Inflammatory macrophage treated with lipopolysaccharide for 1 hour (primary cell): ENCODE results near the gene TOR2A.

Source experiments
- DNase-seq, 2 donors: peaks; one replicate each; pipeline ENCODE4 v3.0.0-alpha.2; 2020 to 2022

TOR2A gene

DNA sequence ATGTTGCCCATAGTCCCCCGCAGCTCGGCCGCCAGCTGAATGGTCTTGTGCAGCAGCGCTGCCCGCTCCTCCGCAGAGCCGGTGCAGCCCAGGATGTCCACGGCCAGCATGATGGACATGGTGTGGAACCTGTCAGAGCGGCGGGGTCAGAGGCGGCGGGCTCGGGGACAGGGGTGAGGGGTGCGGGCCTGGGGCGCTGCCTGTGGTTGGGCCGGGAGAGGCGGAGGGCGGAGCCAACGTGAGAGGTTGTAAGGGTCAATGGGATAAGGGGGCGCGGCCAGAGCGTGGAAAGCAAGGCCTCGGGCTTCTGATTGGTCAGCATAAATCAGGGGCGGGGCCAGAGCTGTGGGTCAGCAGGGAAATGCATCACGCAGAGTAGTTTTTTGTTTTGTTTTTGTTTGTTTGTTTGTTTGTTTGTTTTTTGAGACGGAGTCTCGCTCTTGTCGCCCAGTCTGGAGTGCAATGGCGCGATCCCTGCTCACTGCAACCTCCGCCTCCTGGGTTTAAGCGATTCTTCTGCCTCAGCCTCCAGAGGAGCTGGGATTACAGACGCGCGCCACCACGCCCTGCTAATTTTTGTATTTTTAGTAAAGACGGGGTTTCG is 6.8 kb upstream of the TOR2A start:
- DNase-seq: no peak

DNA sequence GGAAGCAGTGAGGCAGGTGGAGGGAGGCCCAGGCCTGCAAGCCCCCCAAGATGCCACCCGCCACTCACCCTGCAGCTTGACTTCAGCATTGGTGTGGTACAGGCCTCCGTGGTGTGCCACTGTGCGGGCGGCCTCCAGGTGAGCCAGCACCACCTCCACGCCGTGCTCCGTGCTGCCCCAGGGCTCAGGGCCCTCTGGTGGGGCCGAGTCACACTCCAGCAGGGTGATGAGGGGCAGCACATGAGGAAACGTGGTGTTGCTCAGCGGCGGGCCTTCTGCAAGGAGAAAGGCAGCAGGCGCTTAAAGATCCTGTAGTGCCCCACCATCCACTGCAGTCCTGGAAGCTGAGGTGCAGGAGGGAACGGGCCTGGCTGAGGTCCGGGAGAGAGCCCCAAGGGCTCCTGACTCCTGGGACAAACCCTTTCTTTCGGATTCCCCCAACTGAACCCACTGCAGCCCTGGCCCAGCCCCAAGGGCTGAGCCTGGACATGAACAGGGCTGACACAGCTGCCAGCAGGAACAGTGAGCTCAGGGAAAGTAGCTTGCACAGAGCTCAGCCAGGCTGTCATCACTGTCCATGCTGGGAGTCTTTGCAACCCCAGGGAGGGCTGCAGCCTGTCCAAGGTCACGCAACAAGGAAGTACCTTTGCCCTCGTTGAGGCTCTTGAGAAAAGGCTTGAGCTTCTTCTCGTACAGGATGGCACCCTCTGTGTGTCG is 4.7 kb upstream of the TOR2A start:
- peak in 1 of 2 donors; percentile 33 for DNase-seq

DNA sequence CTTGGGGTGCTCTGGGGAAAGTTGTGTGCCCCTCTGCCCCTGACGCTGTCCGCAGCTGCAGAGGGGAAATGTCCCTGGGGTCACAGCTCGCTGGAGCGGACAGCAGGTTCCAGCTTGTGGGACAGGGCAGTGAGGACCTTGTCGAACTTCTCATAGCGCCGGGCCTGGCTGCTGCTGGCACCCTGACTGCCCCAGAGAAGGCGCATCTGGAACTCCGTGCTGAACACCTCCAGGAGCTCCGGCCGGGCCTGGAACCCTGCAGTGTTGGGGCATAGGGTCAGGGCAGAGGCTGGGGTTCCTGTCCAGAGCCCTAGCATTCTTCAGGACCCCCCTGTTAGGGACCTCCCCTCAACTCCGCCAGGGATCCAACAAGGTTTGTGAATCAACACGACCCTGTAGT is 3.6 kb upstream of the TOR2A start:
- no peak for DNase-seq

DNA sequence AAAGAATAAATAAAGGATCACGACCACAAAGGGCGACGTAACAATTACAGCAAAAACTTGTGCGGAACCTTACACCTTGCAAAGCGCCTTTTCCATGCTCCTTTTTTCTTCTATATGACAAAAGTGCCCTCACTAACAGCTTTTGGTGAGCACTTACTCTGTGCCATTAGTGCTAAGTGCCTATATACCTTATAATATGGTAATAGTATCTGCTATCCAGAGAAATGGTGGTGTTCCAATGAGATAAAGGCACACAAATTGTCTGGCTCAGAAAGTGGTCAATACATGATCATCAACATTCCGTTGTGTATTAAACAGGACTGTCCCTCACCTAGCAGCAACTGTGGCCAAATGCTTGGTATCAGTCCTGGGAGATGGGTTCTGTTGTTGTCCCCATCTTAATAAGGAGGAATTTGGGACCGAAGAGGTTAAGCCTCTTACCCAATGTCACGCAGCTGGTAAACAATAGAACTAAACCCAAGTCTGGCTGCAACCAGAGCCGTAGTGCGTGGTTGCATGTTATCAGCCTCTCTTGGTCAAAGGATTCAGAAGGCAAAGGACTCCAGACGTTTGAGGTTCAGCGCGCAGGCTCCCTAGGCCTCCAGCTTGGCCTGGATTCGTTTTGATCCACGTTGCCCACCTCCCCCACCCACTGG is 564 bp upstream of the TOR2A start:
- DNase-seq: no peak

DNA sequence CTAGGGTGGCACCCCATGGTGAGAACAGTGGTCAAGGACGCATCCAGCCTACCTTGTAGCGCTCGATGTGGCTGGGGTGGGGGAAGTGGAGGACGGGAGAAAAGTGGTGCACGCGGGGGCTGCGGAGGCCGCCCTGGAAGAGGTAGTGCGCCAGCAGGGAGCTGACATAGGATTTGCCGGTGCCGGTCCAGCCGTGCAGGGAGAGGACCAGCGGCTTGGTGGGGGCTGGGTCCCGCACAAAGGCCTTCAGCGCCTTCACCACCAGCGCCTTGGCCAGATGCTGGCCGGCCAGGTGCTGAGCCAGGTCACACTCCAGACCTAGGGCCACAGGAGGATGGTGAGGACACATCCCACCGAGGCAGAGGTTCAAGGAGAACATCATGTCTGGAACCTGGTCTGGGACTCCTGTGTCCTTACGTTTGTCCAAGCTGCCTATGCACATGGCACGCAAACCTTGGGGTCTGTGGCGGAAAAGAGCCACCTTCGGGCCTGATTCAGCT is 797 bp downstream of the TOR2A start:
- no peak for DNase-seq

DNA sequence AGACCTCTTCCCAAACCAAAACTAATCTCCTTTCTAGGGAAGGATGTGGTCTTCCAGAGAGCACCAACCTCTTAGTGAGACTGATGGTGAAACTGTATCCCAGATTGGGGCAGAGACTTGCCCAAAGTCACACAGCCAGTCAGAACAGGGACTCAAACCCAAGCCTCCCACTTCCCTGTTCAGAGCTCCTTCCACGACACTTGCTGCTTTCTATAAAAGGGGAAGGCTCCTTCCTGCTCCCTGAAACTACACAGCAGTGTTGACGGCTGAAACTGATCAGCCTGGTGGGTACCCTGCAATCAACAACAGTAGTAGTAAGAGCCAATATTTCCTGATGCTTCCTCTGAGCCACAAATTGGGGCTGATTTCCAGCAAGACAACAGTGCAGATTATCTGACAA is 1.5 kb downstream of the TOR2A start:
- DNase-seq: peak; percentile 16 to 38

DNA sequence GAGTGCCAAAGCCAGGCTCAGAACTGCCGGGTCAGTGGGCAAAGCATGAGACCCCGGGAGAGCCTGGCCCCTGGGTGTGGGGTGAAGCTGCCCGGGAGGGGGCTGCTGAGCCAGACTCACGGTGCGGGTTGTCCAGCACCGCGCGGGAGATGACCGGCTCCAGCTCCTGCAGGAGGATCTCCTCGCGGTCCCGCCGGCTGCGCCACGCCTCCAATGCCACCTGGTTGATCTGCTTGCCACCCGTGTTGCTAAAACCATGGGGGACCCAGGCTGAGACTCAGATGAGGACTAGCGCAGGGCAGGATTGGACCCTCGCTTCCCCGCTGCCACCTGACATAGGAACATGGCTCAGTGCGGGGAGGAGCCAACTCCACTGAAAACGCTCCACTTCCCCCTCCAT is 2.6 kb downstream of the TOR2A start:
- DNase-seq: no peak

DNA sequence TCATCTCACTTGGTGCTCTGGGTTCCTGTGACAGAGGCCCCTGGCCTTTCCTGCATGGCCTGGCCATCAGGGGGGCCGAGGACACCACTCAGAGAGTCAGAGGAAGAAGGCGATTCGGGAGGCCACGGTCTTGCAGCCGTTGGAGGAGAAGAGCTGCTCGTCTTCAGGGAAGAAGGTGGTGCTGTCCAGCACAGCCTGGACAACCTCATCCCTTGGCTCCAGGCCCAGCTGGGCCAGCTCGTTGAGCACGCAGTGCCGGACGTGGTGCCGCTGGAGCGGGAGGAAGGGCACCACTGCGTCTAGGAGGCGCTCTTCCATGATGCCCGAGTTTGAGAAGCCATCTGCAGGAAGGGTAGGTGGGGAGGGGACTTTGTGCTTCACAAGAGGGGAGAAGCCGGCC is 3.2 kb downstream of the TOR2A start:
- DNase-seq: no peak

DNA sequence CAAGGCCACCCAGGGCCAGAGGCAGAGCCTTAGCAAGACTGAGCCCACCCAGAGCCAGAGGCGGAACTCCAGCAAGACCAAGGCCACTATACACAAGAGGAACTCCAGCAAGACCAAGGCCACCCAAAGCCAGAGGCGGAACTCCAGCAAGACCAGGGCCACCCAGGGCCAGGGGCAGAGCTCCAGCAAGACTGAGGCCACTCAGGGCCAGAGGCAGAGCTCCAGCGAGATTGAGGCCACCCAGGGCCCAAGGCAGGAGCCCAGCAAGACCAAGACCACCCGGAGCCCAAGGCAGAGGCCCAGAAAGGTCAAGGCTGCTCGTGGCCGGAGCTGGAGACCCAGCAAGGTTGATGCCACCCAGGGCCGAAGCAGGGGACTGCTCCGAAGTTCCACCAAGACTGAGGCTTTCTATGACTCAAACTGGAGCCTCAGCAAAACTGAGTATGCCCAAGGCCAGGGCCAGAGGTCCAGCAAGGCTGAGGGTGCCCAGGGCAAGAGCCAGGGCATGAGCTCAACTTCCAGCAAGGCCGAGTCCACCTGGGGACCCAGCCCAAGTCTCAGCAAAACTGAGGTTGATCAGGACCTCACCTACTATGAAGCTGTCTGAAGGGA is 4.2 kb downstream of the TOR2A start:
- no peak for DNase-seq

DNA sequence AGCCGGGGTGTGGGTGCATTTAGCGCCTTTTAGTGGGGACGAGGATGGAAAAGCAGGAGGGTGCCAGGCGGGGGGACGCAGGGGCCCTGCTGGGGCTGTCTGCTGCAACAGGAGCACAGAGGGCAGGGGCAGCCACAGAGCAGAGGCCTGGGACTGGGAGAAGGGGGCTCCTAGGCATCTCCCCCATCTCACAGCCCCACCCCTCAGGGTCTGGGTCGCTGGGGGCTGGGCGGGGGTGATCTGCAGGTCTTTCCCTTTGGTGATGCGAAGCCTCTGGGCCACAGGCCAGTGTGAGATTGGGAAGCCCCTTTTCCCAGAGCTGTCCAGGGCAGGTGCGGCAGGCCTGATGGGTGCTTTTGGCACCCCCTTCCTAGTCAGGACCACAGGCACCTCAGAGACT is 4.8 kb downstream of the TOR2A start:
- no peak for DNase-seq

DNA sequence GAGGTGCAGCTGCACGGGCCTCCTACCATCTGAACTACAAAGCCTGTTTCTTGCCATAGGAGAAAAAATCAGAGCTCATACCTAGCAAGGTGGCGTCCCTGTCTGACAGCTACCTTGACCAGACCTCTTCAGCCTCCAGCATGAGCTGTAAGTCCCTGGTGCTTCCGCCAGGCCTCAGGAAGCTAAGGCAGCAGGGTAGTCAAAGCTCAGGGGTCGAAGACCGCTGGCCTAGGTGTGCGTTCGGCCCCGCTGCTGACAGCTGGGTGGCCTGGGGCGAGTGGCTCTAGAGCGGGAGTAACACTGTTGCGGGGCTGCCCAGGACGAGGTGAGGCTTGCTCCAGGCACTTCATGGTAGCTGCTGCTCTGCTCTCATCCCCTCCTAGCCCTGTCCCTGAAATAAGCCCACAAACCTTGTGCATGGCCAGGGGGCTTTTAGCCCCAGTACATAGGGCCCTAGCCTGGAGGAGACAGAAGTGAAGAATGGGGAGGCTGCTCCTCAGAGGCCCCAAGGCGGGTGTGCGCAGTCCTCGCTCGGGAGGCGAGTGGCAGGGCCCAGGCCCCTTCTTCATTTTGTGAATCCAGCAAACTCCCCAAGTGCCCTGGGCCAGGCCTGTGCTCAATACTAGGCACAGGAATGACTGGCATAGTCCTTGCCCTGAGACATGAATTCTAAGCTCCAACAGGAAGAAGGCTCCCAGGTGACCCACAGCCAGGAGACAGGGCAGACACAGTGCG is 5.4 kb downstream of the TOR2A start:
- no peak for DNase-seq

DNA sequence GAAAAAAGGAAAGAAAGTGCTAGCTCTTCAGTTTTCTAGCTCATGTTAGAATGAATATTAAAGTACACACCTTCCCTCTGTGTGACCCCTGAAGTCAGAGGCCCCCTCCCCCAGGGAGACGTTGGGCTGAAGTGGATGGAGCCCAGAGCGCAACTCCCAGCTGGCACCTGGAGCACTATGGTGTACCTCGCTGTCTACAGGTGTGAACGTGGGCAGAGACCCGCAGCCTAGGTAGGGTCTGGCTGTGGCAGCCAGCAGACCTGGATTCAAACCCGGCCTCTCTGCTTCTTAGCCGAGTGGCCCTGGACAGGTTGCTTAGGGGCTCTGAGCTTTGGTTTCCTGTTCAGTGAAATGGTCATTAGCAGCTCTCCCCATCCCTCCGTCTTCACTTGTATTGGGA is 6.3 kb downstream of the TOR2A start:
- no peak for DNase-seq

DNA sequence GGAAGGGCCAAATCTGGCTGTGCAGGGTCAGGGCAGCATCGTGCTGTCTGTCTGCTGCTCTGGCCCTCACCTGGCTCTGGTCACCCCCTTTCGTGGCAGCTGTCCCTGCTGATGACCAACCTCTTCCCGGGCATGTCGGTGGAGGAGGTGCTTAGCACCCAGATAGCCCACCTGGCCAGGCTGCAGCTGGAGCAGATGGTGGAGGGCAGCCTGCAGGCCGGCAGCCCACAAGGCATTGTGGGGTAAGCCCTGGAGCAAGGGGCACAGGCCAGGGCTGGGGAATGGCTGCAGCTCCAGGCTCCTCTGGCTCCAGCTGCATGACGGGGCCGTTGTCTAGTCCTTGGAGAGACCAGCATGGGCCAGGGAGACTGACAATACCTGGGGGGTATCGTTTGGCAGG is 8.2 kb downstream of the TOR2A start:
- DNase-seq: no peak

DNA sequence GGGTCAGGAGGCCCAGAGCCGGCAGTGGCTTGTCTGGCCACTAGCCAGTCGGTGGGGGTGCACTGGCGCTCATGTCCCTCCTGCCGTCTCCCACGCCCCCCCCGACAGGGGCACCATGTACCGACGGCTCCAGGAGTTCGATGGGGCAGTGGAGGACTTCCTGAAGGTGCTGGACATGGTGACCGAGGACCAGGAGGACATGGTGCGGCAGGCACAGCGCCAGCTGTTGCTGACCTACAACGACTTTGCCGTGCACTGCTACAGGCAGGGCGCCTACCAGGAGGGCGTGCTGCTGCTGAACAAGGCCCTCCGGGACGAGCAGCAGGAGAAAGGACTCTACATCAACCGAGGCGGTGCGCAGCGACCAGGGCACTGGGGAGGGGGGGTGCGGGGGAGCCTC is 11.1 kb downstream of the TOR2A start:
- no peak for DNase-seq

DNA sequence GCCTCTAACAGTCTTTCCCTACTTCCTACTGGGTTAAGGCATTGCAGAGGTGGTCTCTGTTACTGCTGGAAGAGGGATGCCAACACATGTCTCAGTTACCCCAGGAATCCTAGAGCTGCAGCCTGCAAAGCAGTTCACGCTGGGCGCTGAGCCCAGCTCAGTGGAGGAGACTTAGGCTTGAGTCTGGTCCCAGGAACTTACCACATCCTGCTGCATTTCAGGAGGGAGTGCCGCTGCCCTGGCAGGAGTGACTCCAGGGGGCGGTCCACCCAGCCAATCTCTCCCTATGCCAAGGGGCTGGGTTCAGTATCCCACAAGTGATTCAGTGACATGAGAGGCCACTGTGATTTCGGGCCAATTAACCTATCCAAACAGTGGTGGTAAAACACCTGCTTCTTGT is 11.7 kb downstream of the TOR2A start:
- no peak for DNase-seq

DNA sequence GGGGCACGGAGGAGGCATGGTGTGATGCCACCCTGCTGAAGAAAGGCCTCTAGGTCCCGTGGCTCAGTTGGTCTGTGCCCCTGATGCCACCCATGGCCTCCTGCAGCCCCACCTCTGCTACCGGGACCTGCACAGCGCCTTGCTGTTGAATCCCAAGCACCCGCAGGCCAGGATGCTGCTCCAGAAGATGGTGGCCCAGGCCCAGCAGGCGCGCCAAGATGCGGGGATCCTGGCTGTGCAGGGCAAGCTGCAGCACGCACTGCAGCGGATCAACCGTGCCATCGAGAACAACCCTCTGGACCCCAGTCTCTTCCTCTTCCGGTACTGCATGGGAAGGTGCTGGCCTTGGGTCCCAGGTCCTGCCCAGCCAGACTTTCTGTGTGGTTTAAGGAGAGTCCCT is 12.1 kb downstream of the TOR2A start:
- DNase-seq: no peak

DNA sequence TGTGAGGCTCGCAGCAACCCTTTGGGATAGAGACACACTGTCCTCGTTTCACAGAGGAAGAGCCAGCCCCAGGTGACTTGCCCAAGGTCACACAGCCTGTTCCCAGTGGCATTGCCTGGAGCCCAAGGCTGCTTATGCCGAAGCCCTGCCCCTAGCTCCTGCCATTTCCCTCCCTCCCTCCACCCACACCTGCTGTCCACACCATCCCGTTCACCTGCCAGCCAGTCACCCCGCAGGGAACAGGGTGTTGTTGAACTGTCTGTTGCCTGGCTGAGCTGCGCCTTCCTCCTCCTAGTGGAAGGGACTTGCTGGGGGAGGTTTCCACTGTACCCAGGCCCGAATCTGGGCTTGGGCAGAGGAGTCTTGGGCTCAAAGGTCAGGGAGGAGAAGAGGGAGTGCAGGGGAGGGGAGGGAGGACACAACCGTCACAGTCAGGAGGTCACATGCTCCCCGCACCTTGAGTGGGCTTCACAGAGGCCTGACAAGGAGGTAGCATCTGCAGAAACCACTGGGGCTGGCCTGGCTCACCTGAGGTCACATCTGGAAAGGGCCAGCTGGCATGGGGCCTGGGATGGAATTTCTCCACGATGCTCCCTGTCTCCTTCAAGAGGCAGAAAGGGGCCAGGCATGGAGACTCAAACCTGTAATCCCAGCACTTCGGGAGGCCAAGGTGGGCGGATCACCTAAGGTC is 12.9 kb downstream of the TOR2A start:
- DNase-seq: no peak

DNA sequence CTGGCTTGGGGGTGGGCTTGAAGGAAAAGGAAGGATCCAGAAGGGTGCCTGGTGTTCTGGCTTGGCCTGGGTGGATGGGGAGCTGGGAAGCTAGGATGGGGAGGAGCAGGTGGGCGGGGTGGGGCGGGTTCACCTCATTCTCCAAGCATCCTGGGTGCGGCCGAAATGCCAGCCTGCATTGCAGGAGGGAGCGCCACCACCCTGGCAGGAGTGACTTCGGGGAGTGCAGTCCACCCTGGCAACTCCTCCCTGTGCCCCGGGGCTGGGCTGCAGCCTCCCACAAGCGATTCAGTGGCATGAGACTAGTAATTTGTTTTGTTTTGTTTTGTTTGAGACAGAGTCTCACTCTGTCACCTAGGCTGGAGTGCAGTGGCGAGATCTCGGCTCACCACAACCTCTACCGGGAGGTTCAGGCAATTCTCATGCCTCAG is 13.7 kb downstream of the TOR2A start:
- no peak for DNase-seq

DNA sequence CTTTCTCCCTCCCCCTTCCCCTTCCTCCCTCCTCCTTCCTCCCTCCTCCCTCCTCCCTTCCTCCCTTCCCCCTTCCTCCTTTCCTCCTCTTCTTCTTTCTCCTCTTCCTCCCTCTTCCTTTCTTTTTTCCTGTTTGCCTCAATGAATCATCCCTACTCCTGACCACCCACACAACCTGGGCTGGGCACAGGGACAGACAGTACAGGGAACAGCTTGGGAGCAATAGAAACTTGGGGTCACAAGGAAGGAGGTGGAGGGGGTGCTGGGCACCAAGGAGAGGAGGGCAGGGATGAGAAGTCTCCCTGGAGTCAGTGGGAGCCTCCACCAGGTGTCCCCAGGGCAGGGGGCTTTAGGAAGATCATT is 14.2 kb downstream of the TOR2A start:
- DNase-seq: no peak

DNA sequence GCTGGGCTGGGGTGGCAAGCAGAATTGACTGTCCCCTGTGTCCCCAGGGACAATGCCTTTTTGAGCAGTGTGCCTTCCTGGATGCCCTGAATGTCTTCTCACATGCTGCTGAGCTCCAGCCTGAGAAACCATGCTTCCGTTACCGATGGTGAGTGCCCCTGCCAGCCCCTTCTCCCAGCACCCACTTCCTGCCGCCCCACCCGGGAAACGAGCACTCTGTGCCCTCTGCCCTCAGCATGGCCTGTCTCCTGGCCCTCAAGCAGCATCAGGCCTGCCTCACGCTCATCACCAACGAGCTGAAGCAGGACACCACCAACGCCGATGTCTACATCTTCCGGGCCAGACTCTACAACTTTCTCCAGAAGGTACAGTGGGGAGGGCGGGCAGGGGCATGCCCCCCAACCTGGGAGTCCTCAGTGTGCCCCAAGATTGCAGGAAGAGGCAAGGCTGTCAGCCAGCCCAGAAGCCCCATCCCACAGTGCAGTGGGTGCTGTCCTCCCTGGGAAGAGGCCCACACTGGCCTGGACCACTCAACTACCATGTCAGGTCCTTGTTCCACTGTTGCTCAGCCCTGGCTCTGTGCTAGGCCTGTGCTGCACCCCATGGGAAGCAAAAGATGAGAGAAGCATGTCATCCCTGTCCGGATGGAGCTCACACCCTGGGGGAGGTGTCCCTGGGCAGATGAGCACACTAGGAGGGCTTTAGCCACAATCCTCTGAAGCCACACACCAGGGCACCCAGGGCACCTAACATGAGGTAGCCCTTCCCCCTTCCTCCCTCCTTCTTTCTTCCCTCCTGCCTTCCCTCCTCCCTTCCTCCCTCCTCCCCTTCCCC is 14.8 kb downstream of the TOR2A start:
- no peak for DNase-seq

DNA sequence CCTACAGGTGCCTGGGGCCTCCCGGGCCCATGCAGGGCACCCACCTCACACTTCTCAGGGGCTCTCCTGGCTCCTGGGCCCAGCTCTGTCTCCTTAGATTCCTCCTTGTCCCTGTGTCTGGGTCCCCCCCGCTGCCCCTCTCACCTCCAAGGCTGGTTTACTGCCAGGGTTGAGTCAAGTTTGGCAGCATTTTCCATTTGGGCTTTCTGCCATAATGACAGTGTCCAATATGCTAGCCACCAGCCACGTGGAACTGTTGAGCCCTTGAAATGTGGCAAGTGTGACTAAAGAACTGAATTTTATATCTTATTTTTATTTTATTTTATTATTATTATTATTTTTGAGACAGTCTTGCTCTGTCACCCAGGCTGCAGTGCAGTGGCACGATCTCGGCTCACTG is 17.3 kb downstream of the TOR2A start:
- no peak for DNase-seq

DNA sequence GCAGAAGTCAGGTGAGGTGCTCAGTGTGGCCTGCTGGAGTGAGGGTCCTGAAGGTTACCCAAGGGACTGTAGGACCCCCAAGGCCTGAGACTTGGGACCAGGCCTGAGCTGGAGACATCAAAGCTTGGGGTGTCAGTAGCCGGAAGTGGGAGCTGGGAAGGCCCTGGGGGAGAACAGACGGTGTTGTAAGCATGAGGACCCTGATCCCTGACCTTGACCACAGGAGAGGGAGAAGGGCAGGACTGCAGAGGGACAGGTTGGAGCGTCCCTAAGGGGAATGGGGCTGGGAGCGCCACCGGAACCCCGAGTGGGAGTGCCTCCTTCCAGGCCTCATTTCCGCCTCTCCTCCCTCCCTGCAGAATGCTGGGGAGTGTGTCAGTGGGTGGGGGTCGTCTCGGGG is 18.7 kb downstream of the TOR2A start:
- DNase-seq: no peak
